Measurements from ENCODE around the gene FBXL4. TPM values are rescaled to one million over a fixed set of nuclear protein-coding genes. Genes with fewer than 3 reads are reported as not detected.

FBXL4 gene
- total RNA-seq, 2 experiments from 2014 or later: 14.5 to 20.9 TPM

- no peaks in the 10 kb centered on the region for H4K20me1 ChIP-seq (ENCODE audit: insufficient read depth, low read length)
- intact Hi-C loops (cut with micrococcal nuclease; ENCODE audit: unreplicated experiment): no loop called here
- no peaks in the 10 kb centered on the region for H3K36me3 ChIP-seq (ENCODE audit: insufficient read depth, low read length)
- H3K4me2 ChIP-seq (ENCODE audit: low read length): no peak overlapping the region
- POLR2A ChIA-PET: interaction anchor here (1.6 kb wide), 2 partner anchors 8 to 13 kb away, joined by 3 to 5 read pairs; no protein-coding TSS in a partner anchor
- DNase-seq (ENCODE audit: low spot score): no peak
- no peak overlapping the region for H3K4me3 ChIP-seq (ENCODE audit: low read depth, low read length, poor library complexity, severe bottlenecking)
- H3K79me2 ChIP-seq (ENCODE audit: insufficient read depth, low read depth, low read length): no peaks in the 10 kb centered on the region
- CTCF ChIA-PET (ENCODE audit: unreplicated experiment): no interaction called here
- H3K27ac ChIP-seq (ENCODE audit: low read depth, low read length, poor library complexity, severe bottlenecking): no peak overlapping the region
- H3K4me1 ChIP-seq (ENCODE audit: insufficient read depth, low read length, poor library complexity, severe bottlenecking): no peaks in the 10 kb centered on the region
- TF ChIP-seq CTCF (conservative IDR thresholded peaks at IDR 0.05; ENCODE audit: low read length): no peak
- TF ChIP-seq EZH2phosphoT487 (IDR thresholded peaks at IDR 0.05; ENCODE audit: borderline replicate concordance, low read depth, low read length): no peak
- H3K9me2 ChIP-seq (ENCODE audit: insufficient read depth, low read length): no peaks in the 10 kb centered on the region
- H2AFZ ChIP-seq (ENCODE audit: low read length): no peak overlapping the region
- no TSS peak for BruUV-seq (replicated peaks)
- H3K9me3 ChIP-seq (ENCODE audit: low read length): no peaks in the 10 kb centered on the region
These were observed 30.0 kb upstream of the FBXL4 start for GRCh38 chr6:98977671-98978292.

GRCh38 chr6:98976674-98977385, 29.1 kb upstream of the FBXL4 start:
- POLR2A ChIA-PET: no interaction called here
- no TSS peak for BruUV-seq (replicated peaks)
- no peak for TF ChIP-seq EZH2phosphoT487 (IDR thresholded peaks at IDR 0.05; ENCODE audit: borderline replicate concordance, low read depth, low read length)
- TF ChIP-seq CTCF (conservative IDR thresholded peaks at IDR 0.05; ENCODE audit: low read length): no peak

GRCh38 chr6:98975421-98975820, 27.7 kb upstream of the FBXL4 start:
- no peak overlapping the region for H3K4me2 ChIP-seq (ENCODE audit: low read length)
- intact Hi-C loops (cut with micrococcal nuclease; ENCODE audit: unreplicated experiment): no loop called here
- ChIA-PET POLR2A (interaction anchor here (0.5 to 0.8 kb wide), 2 partner anchors 68 to 722 kb away, joined by 3 read pairs; no protein-coding TSS in a partner anchor), CTCF (ENCODE audit: unreplicated experiment) (no interaction called here)
- H3K4me3 ChIP-seq (ENCODE audit: low read depth, low read length, poor library complexity, severe bottlenecking): no peak overlapping the region
- H2AFZ ChIP-seq (ENCODE audit: low read length): no peak overlapping the region
- no peaks in the 10 kb centered on the region for H4K20me1 ChIP-seq (ENCODE audit: insufficient read depth, low read length)
- H3K9me3 ChIP-seq (ENCODE audit: low read length): no peaks in the 10 kb centered on the region
- DNase-seq (ENCODE audit: low spot score): no peak
- no peaks in the 10 kb centered on the region for H3K36me3 ChIP-seq (ENCODE audit: insufficient read depth, low read length)
- BruUV-seq (replicated peaks): no TSS peak
- H3K9me2 ChIP-seq (ENCODE audit: insufficient read depth, low read length): no peaks in the 10 kb centered on the region
- no peaks in the 10 kb centered on the region for H3K79me2 ChIP-seq (ENCODE audit: insufficient read depth, low read depth, low read length)
- H3K27ac ChIP-seq (ENCODE audit: low read depth, low read length, poor library complexity, severe bottlenecking): no peak overlapping the region
- H3K4me1 ChIP-seq (ENCODE audit: insufficient read depth, low read length, poor library complexity, severe bottlenecking): no peaks in the 10 kb centered on the region
- TF ChIP-seq EZH2phosphoT487 (IDR thresholded peaks at IDR 0.05; ENCODE audit: borderline replicate concordance, low read depth, low read length) (no peak), CTCF (conservative IDR thresholded peaks at IDR 0.05; ENCODE audit: low read length) (no peak)

More at GRCh38 chr6:98976674-98977385, 29.1 kb upstream of the FBXL4 start:
- H3K36me3 ChIP-seq (ENCODE audit: insufficient read depth, low read length): no peaks in the 10 kb centered on the region
- DNase-seq (ENCODE audit: low spot score): no peak
- H3K4me3 ChIP-seq (ENCODE audit: low read depth, low read length, poor library complexity, severe bottlenecking): no peak overlapping the region
- no peaks in the 10 kb centered on the region for H3K9me2 ChIP-seq (ENCODE audit: insufficient read depth, low read length)
- no peak overlapping the region for H3K4me2 ChIP-seq (ENCODE audit: low read length)
- H3K4me1 ChIP-seq (ENCODE audit: insufficient read depth, low read length, poor library complexity, severe bottlenecking): no peaks in the 10 kb centered on the region
- no peaks in the 10 kb centered on the region for H3K9me3 ChIP-seq (ENCODE audit: low read length)
- no peaks in the 10 kb centered on the region for H4K20me1 ChIP-seq (ENCODE audit: insufficient read depth, low read length)
- intact Hi-C loops (cut with micrococcal nuclease; ENCODE audit: unreplicated experiment): no loop called here
- CTCF ChIA-PET (ENCODE audit: unreplicated experiment): no interaction called here
- no peak overlapping the region for H2AFZ ChIP-seq (ENCODE audit: low read length)
- no peak overlapping the region for H3K27ac ChIP-seq (ENCODE audit: low read depth, low read length, poor library complexity, severe bottlenecking)
- H3K79me2 ChIP-seq (ENCODE audit: insufficient read depth, low read depth, low read length): no peaks in the 10 kb centered on the region
